Cerebellar nuclear complex (tissue), 1 donor: Measurements from ENCODE around the gene PDZD2.

ENCODE experiments used
- DNase-seq, 2 experiments: peaks; one replicate each; lab custom pipeline; 2025; lab: John Stamatoyannopoulos, UW

PDZD2 gene

DNA sequence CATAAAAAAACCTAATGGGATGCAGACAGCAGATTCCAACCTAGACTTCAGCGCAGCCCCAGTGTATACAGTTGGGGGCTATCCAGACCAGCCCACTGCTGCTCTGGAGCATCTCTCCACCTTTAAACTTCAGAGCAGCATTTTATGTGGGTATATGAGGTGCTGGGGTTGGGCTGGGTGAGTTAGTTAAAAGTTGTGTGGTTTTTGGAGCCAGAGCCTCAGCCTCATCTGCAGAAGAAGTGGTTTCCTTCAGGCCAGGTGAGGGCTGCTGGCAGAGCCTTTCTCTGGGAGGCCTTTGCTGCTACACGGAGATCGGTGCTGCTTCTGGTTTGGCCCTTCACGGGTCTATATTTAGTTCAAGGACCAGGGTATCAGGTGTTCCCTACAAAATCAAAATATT, 228.3 kb downstream of the PDZD2 start:
- no peak for DNase-seq

DNA sequence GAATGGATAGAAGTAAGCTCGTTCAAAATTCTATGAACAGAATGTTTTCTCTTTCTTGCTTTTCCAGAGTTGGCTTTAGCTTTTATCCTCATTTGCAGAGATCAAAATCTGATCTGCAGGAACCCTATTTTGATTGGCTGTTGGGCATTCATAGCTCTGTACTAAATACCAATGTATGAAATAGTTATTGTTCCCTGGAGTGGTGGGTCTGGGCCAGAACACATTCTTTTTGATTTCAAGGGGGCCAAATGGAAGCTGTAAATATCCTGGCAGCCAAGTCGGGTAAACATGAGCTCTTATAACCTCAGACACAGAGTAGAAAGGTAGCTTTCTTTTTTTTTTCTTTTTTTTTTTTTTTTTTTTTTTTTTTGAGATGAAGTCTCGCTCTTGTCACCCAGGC, 241.5 kb downstream of the PDZD2 start:
- DNase-seq: no peak

GRCh38 chr5:31884896-31885295, 246.0 kb downstream of the PDZD2 start:
- no peak for DNase-seq

GRCh38 chr5:31886206-31886605, 247.3 kb downstream of the PDZD2 start:
- no peak for DNase-seq

- DNase-seq: no peak
Observed at GRCh38 chr5:31887556-31887955, 248.6 kb downstream of the PDZD2 start.

GRCh38 chr5:31888564-31888963, 249.6 kb downstream of the PDZD2 start:
- no peak for DNase-seq

- no peak for DNase-seq
Observed at GRCh38 chr5:31889001-31889561, 250.2 kb downstream of the PDZD2 start.

- DNase-seq: no peak
Observed at GRCh38 chr5:31890046-31890445, 251.1 kb downstream of the PDZD2 start.

- no peak for DNase-seq
Observed at GRCh38 chr5:31894141-31894540, 255.2 kb downstream of the PDZD2 start.

- DNase-seq: no peak
Observed at GRCh38 chr5:31895199-31895820, 256.4 kb downstream of the PDZD2 start.

- DNase-seq: no peak
Observed at GRCh38 chr5:31898036-31898632, 259.2 kb downstream of the PDZD2 start.

- DNase-seq: no peak
Observed at GRCh38 chr5:31900296-31900865, 261.4 kb downstream of the PDZD2 start.

DNA sequence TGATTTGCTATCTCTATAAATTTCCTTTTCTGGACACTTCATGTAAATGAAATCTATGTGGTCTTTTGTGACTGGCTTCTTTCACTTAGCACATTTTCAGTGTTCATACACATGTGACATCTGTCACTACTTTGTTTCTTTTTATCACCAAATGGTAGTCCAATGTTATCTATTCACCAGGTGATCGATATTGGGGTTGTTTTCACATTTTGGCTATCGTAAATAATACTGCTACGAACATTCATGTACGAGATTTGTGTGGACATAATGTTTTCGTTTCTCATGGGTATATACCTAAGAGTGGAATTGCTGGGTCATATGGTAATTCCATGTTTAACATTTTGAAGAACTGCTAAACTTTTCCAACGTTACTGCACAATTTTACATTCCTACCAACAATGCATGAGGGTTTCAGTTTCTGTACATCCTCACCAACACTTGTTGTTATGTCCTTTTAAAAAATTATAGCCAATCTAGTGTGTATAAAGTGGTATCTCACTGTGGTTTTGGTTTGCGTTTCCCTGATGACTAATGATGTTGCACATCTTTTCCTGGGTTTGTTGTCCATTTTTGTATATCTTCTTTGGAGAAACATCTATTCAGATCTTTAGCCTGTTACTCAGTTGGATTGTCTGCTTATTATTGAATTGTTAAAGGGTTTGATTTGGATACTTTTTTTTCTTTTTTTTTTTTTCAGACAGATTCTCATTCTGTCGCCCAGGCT, 263.0 kb downstream of the PDZD2 start:
- no peak for DNase-seq

DNA sequence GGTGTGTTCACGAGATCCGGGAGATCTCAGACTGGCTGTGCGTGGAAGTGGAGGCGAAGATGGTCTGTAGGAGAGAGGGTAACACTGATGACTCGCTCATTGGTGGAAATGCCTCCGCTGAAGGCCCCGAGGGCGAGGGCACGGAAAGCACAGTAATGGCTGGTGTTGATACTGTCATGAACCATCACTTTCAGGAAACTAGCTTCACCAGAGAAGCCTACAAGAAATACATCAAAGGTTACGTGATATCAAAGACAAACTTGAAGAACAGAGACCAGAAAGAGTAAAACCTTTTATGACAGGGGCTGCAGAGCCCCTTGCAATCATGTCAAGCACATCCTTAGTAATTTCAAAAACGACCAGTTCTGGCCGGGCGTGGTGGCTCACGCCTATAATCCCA, 269.5 kb downstream of the PDZD2 start:
- DNase-seq: no peak

DNA sequence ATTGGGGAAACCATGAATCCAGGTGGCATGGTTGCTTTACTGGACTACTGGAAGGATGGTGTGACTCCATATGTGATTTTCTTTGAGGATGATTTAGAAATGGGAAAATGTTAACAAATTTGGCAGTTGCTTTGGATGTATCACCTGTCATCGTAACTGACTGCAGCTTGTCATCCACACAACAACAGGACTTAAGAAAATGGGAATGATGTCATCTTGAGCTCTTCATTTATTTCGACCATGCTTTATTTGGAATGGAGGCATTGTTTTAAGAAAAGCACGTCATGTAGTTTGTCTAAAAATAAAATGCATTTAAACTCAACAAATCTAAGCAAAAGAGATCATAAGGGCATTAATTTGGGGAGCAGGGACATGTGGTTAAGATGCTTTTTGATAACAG, 270.1 kb downstream of the PDZD2 start:
- no peak for DNase-seq

- no peak for DNase-seq
Observed at GRCh38 chr5:31911291-31912265, 272.6 kb downstream of the PDZD2 start.

- DNase-seq: no peak
Observed at GRCh38 chr5:31913808-31914207, 274.9 kb downstream of the PDZD2 start.

GRCh38 chr5:31916327-31916726, 277.4 kb downstream of the PDZD2 start:
- DNase-seq: no peak

DNA sequence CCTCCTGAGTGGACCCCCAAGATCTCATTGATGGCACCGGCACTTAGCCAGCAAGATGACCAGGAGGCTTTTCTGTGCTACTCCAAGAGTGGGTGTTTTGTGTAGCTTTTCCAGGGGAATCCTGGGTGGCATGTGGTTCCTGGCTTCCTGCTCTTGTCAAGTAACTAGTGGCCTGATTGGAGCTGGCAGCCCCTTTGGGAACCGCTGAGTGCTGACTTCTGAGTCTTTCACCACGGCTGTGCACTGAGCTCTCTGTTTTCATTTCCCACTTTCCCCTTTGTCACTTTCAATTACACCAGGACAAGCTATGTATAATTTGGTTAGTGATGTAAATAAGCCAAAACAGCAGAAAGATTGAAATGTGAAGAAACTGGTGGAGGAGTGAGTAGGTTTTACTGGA, 279.8 kb downstream of the PDZD2 start:
- DNase-seq: no peak

GRCh38 chr5:31921852-31922305, 282.9 kb downstream of the PDZD2 start:
- DNase-seq: no peak

DNA sequence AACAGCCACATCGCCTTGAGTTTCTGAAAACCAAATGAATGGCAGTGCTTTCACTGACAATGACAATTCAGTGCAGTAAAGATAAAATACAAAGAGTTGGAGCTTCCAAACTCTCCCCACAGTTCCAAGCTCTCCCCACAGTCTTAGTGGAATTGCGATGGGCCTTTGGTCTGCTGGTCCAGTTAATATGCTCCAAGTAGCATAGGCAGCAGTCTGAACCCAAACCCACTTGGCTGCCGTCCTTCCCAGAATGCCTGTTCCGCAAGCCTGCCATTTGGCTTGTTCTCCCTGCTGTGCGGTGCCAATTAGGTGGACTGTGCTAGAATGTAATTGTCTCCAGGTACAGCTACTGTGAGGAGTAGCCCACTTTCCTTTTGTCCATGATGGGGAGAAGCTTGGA, 285.1 kb downstream of the PDZD2 start:
- no peak for DNase-seq

DNA sequence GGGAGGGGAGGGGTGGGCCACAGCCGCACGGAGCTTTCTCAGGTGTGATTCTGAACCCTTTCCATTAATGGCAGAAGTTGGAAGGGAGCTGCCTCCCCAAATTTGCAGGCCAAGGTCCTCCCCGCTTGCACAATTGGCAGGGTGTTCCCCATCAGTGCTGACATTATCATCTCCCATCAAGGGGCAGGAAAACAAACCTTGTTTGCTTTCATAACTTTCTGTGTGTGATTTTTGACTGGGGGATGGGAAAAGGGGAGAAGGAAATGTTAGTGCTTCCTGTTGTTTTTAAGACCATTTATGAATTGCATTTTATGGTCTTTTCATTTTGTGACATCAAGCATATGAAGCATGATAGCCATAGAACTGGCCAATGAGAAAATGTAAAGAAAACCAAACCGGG, 292.9 kb downstream of the PDZD2 start:
- DNase-seq: no peak
